OCI-LY7 (cell line): ENCODE results near the gene CST7.

Experiments
- CTCF ChIP-seq: fragments of 200-600 bp; sonication (generic); conservative IDR thresholded peaks from 2 replicates; pipeline ENCODE4 v1.5.1; 2014; ENCODE audit warnings: mild to moderate bottlenecking, antibody characterized with exemption, low read length, moderate library complexity, mixed read lengths
- EZH2phosphoT487 ChIP-seq: fragments of 200-600 bp; sonication (generic); IDR thresholded peaks from 2 replicates; pipeline ENCODE4 v1.6.1; 2018; ENCODE audit warnings: low read depth, borderline replicate concordance, mild to moderate bottlenecking, mixed run types, antibody characterized with exemption, low read length, moderate library complexity, mixed read lengths

GRCh38 chr20:24950128-24950835, 1.2 kb downstream of the CST7 start:
- TF ChIP-seq CTCF, result no peak
- no peak for TF ChIP-seq EZH2phosphoT487
